ENCODE results near the gene KHK. TPM values are rescaled to one million over a fixed set of nuclear protein-coding genes. Genes with fewer than 3 reads are reported as not detected.

KHK gene
- polyA plus RNA-seq, 1 of the 3 experiments (the other 2 are of a cell fraction): 10.3 TPM

- Histone ChIP-seq H3K9me2 (no peaks in the 10 kb centered on the region), H2AFZ (ENCODE audit: low read depth) (no peak overlapping the region), H3K4me1 (ENCODE audit: control insufficient read depth in 1 of 2, insufficient read depth in 2 of 2, low read depth in 1 of 2, low read length in 1 of 2) (peaks cover 18 to 58% of the 10 kb centered on the region in 2 experiments), H3K27me3 (ENCODE audit: insufficient read depth) (no peaks in the 10 kb centered on the region), H3K4me2 (no peak overlapping the region), H3K9me3 (no peaks in the 10 kb centered on the region), H3K4me3 (ENCODE audit: low read depth in 2 of 2, low read length in 1 of 2) (no peak overlapping the region), H3K36me3 (replicated peaks in 1 of 2; ENCODE audit: control insufficient read depth in 1 of 2, insufficient read depth in 2 of 2, low read length in 1 of 2) (peaks cover 16 to 38% of the 10 kb centered on the region in 2 experiments), H3K27ac (ENCODE audit: low read depth in 2 of 2, low read length in 1 of 2) (no peak overlapping the region; a peak in 1 of 4 replicates), H4K20me1 (ENCODE audit: insufficient read depth) (peaks cover 16% of the 10 kb centered on the region; the same call in 1 of the 2 replicates), H3K79me2 (ENCODE audit: insufficient read depth) (peaks cover 30% of the 10 kb centered on the region), H3F3A (replicated peaks; ENCODE audit: insufficient read depth) (peaks cover 10% of the 10 kb centered on the region), H3K9ac (no peak overlapping the region)
- no peak for TF ChIP-seq PBX3 (IDR thresholded peaks at IDR 0.05)
- TF ChIP-seq JUND (IDR thresholded peaks at IDR 0.05): no peak
- TF ChIP-seq GATA2 (CRISPR knock-in tag; IDR thresholded peaks at IDR 0.05): no peak
- ChIA-PET CTCF (interaction anchor here (0.8 to 14.6 kb wide), 10 partner anchors 14 to 238 kb away, joined by 3 to 227 read pairs (median 22); partner anchors contain the start of genes ABHD1, AGBL5, OST4 and PREB), POLR2A (interaction anchor here (0.6 to 6.7 kb wide), 7 partner anchors 11 to 50 kb away, joined by 3 to 63 read pairs (median 7); partner anchors contain the start of genes AGBL5 and OST4)
- 90% methylated on average over 17 of the region's 20 CpGs for WGBS (ENCODE audit: low lambda C conversion rate)
- DNase-seq: no peak
Measured at GRCh38 chr2:27083410-27084296, 2.9 kb upstream of the KHK start.

GRCh38 chr2:27084297-27085061 lies 2.1 kb upstream of the KHK start:
- ChIA-PET CTCF (interaction anchor here (0.8 to 14.6 kb wide), 19 partner anchors 13 to 476 kb away, joined by 3 to 227 read pairs (median 7); partner anchors contain the start of genes ABHD1, AGBL5, OST4 and PREB), POLR2A (interaction anchor here (0.6 to 6.7 kb wide), 6 partner anchors 12 to 113 kb away, joined by 3 to 63 read pairs (median 5); partner anchors contain the start of genes AGBL5 and OST4)
- DNase-seq: no peak
- Histone ChIP-seq H3K4me1 (ENCODE audit: control insufficient read depth in 1 of 2, insufficient read depth in 2 of 2, low read depth in 1 of 2, low read length in 1 of 2) (peaks cover 18 to 62% of the 10 kb centered on the region in 2 experiments), H4K20me1 (ENCODE audit: insufficient read depth) (peaks cover 16% of the 10 kb centered on the region; the same call in 1 of the 2 replicates), H3F3A (replicated peaks; ENCODE audit: insufficient read depth) (peaks cover 10% of the 10 kb centered on the region), H3K27ac (ENCODE audit: low read depth in 2 of 2, low read length in 1 of 2) (no peak overlapping the region; a peak in 1 of 4 replicates), H3K9me2 (no peaks in the 10 kb centered on the region), H3K9ac (no peak overlapping the region), H3K9me3 (no peaks in the 10 kb centered on the region), H3K36me3 (replicated peaks in 1 of 2; ENCODE audit: control insufficient read depth in 1 of 2, insufficient read depth in 2 of 2, low read length in 1 of 2) (peaks cover 16 to 38% of the 10 kb centered on the region in 2 experiments), H3K79me2 (ENCODE audit: insufficient read depth) (peaks cover 21% of the 10 kb centered on the region), H3K4me3 (ENCODE audit: low read depth in 2 of 2, low read length in 1 of 2) (no peak overlapping the region), H3K27me3 (ENCODE audit: insufficient read depth) (no peaks in the 10 kb centered on the region), H2AFZ (ENCODE audit: low read depth) (no peak overlapping the region), H3K4me2 (no peak overlapping the region)
- WGBS (ENCODE audit: low lambda C conversion rate): 94% methylated on average over 6 of the region's 6 CpGs
- no peak for TF ChIP-seq IRF3 (IDR thresholded peaks at IDR 0.05; ENCODE audit: low read depth, low read length)
- TF ChIP-seq RXRA (IDR thresholded peaks at IDR 0.05; ENCODE audit: borderline replicate concordance, low read depth): no peak
- TF ChIP-seq RAD21 (IDR thresholded peaks at IDR 0.05; ENCODE audit: low read length): no peak
- no peak for TF ChIP-seq FOSL2 (IDR thresholded peaks at IDR 0.05; ENCODE audit: borderline replicate concordance, low read depth)
- TF ChIP-seq POLR2AphosphoS5 (IDR thresholded peaks at IDR 0.05; ENCODE audit: low read depth, low read length): no peak
- TF ChIP-seq NRF1 (IDR thresholded peaks at IDR 0.05; ENCODE audit: low read depth, low read length): no peak
- TF ChIP-seq MAX (IDR thresholded peaks at IDR 0.05; ENCODE audit: low read depth): no peak
- no peak for TF ChIP-seq USF1 (IDR thresholded peaks at IDR 0.05; ENCODE audit: borderline replicate concordance, low read depth)
- no peak for TF ChIP-seq SIN3A (IDR thresholded peaks at IDR 0.05; ENCODE audit: borderline replicate concordance, low read depth, low read length)
- TF ChIP-seq SMC3 (IDR thresholded peaks at IDR 0.05; ENCODE audit: low read depth, low read length): no peak
- no peak for TF ChIP-seq MXI1 (IDR thresholded peaks at IDR 0.05; ENCODE audit: low read depth, low read length)
- no peak for TF ChIP-seq EZH2phosphoT487 (IDR thresholded peaks at IDR 0.05; ENCODE audit: borderline replicate concordance, low read depth)
- TF ChIP-seq YY1 (IDR thresholded peaks at IDR 0.05; ENCODE audit: low read depth): no peak
- no peak for TF ChIP-seq EP300 (IDR thresholded peaks at IDR 0.05; ENCODE audit: borderline replicate concordance in 1 of 2, low read depth in 1 of 2, low read length in 1 of 2)
- TF ChIP-seq JUND (IDR thresholded peaks at IDR 0.05): no peak
- no peak for TF ChIP-seq ZBTB33 (IDR thresholded peaks at IDR 0.05; ENCODE audit: borderline replicate concordance, low read depth)
- no peak for TF ChIP-seq ELF1 (IDR thresholded peaks at IDR 0.05)
- no peak for TF ChIP-seq FOXM1 (IDR thresholded peaks at IDR 0.05; ENCODE audit: low read depth)

All from SK-N-SH (cell line).